ENCODE data around the gene ZNF446. TPM values are rescaled to one million over a fixed set of nuclear protein-coding genes. Genes with fewer than 3 reads are reported as not detected.

ZNF446 gene
- total and polyA plus RNA-seq, 9 donors, result 1.9 to 24.9 (median 18.6) TPM

DNA sequence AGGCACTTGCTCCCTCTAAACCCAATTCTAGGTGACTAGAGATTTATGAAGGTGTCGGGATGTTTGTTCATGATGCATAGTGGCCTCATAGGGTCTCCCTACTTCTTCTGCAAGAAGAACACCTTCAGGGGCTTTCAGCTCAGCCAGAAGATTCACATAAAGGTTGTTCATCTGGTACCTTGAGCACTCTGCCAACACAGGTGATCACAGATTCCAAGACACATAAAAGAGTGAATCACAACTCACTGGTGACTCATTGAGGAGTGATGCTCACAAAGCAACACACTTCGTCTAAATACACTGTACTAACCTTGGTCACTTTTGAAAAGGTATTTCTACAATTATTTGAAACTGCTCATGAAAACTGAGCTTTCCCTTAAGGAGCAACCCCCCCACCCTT is 16.1 kb upstream of the ZNF446 start:
- Histone ChIP-seq H3K27ac (no peak overlapping the region), H3K4me3 (no peak overlapping the region), H3K4me1 (ENCODE audit: insufficient read depth) (no peaks in the 10 kb centered on the region), H3K36me3 (no peaks in the 10 kb centered on the region), H3K27me3 (no peaks in the 10 kb centered on the region), H3K9me3 (no peaks in the 10 kb centered on the region)
- intact Hi-C loops (cut with DNase I), result no loop called here
- TF ChIP-seq EP300 (IDR thresholded peaks at IDR 0.05) (no peak), POLR2A (IDR thresholded peaks at IDR 0.05) (no peak)
- TF ChIP-seq, protein P1, sequence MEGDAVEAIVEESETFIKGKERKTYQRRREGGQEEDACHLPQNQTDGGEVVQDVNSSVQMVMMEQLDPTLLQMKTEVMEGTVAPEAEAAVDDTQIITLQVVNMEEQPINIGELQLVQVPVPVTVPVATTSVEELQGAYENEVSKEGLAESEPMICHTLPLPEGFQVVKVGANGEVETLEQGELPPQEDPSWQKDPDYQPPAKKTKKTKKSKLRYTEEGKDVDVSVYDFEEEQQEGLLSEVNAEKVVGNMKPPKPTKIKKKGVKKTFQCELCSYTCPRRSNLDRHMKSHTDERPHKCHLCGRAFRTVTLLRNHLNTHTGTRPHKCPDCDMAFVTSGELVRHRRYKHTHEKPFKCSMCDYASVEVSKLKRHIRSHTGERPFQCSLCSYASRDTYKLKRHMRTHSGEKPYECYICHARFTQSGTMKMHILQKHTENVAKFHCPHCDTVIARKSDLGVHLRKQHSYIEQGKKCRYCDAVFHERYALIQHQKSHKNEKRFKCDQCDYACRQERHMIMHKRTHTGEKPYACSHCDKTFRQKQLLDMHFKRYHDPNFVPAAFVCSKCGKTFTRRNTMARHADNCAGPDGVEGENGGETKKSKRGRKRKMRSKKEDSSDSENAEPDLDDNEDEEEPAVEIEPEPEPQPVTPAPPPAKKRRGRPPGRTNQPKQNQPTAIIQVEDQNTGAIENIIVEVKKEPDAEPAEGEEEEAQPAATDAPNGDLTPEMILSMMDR (IDR thresholded peaks at IDR 0.05), result no peak
- no peak for DNase-seq
- WGBS, 3 donors, result 85 to 93% (median 93%) methylated on average over 2 of the region's 2 CpGs

DNA sequence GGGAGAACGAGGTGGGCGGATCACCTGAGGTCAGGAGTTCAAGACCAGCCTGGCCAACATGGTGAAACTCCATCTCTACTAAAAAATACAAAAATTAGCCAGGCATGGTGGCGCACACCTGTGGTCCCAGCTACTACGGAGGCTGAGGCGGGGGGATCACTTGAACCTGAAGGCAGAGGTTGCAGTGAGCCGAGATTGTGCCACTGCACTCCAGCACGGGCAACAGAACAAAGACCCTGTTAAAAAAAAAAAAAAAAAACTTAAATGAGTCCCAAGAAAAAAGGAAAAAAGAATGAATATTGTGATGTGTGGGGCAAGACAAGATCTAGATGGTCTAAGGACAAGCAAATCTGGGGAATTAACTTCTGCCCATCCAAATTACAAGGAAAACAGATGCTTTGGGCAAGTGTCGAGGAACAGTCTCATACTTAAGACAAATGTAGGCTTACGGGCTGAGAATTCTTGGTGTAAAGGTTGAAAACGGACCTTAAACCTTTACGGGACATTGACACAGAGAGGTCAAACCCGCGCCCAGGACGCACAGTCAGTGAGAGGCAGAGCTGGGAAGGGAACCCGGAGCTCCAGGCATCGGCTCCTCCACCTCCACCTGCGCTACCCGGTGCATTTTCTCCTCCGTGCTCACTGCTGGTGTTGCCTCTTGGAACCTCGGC is 9.9 kb upstream of the ZNF446 start:
- intact Hi-C loops (cut with DNase I), result no loop called here
- peaks cover 6% of the 10 kb centered on the region for H3K4me1 ChIP-seq (ENCODE audit: insufficient read depth)
- H3K27ac ChIP-seq, result no peak overlapping the region
- WGBS, 3 donors, result 27 to 41% (median 31%) methylated on average over 18 to 20 of the region's 20 CpGs
- no peaks in the 10 kb centered on the region for H3K36me3 ChIP-seq
- no peaks in the 10 kb centered on the region for H3K27me3 ChIP-seq
- no peak for DNase-seq
- H3K9me3 ChIP-seq, result no peaks in the 10 kb centered on the region
- H3K4me3 ChIP-seq, result peak overlapping the region; percentile 62
- TF ChIP-seq, protein P1 (IDR thresholded peaks at IDR 0.05), result no peak
- TF ChIP-seq EP300 (IDR thresholded peaks at IDR 0.05), result no peak
- no peak for TF ChIP-seq POLR2A (IDR thresholded peaks at IDR 0.05)

DNA sequence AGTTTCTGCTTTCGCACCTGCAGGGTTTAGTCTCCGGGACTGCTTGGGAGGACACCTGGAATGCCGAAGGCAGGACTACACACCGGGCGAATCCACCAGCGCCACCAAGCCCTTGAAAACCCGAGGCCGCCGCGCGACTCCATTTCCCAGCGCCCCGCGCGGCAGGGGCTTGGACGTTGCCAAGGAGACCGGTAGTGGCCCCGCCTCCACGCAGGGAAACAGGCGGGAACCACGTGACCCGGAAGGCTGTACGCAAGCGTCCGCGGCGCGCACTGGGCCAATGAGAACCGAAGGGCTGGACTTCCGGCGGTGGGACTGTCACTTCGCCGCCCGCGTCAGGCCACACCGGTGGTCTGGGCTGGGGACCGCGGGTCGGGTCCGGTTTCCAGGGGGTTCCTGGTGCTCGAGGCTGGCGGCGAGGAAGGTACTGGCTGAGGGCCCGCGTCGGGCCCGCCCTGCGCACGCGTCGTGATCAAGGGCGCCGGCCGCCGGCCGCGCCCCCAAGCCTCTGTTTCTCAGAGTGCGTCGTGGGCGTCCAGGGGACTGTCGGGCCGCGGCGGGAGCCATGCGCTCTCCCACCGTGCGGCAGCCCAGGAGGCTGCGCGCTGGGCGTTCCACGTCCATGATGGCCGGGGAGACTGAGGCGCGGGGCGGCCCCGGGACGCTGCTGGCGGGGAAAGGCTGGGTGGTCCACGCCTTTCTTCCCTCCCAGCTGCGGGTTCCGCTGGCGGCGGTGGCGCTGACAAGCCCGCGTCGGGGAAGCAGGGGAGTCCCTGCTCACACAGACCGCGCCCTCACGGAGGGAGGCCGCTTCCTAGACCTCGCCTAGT is 9.2 kb upstream of the ZNF446 start, which contains the start of gene ZNF324:
ZNF324 (plus strand) TSS at position 321 of the 830 bp plus-strand sequence. CDS start 2,106 bp downstream, outside the sequence.
- peak; percentile 97 to 98 (median 98) for DNase-seq
- Histone ChIP-seq H3K27ac (peak within 1 kb of the TSS in 1 of 2 donors; percentile 44), H3K4me1 (ENCODE audit: insufficient read depth) (peaks cover 6% of the 10 kb centered on the region), H3K36me3 (no peaks in the 10 kb centered on the region), H3K4me3 (peak within 1 kb of the TSS; percentile 62), H3K9me3 (no peaks in the 10 kb centered on the region), H3K27me3 (no peaks in the 10 kb centered on the region)
- intact Hi-C loops (cut with DNase I), result no loop called here
- 0 to 1% (median 0%) methylated on average over 52 to 92 of the region's 92 CpGs for WGBS, 3 donors
- TF ChIP-seq POLR2A (IDR thresholded peaks at IDR 0.05) (peak; percentile 42), EP300 (IDR thresholded peaks at IDR 0.05) (no peak)
- TF ChIP-seq, protein P1 (IDR thresholded peaks at IDR 0.05), result no peak

DNA sequence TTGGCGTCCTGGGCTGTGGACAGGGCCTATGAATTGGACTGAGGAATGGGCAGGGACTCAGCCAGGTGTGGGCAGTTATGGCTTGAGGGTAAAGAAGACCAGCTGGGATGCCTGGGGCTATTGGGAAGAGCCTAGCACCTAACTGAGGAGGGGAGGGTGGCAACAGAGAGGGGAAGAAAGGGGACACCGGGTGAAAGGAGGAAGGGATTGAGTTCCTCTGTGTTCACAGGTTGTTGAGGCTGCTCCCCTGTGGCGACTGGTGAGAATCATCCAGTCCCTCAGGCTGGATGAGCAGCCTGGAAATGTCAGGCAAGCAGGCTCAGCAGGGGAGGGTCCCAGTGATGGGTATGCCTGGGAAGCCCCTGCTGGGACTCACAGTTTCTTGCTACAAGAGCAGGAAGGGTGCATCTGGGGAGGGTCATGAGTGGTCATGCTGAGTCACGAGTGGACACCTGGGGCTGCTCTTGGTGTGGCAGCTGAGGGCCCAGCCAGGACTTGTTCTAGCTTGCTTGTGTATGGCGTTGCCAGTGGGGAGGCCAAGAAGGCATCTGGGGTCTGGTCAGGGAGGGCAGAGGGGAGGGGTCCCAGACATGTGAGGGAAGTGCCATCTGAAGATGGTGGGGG is 7.8 kb upstream of the ZNF446 start:
- H3K9me3 ChIP-seq, result no peaks in the 10 kb centered on the region
- H3K4me1 ChIP-seq (ENCODE audit: insufficient read depth), result peaks cover 6% of the 10 kb centered on the region
- DNase-seq, result no peak
- no peaks in the 10 kb centered on the region for H3K27me3 ChIP-seq
- WGBS, 3 donors, result 46 to 59% (median 49%) methylated on average over 5 of the region's 5 CpGs
- TF ChIP-seq, protein P1 (IDR thresholded peaks at IDR 0.05), result no peak
- TF ChIP-seq POLR2A (IDR thresholded peaks at IDR 0.05) (no peak), EP300 (IDR thresholded peaks at IDR 0.05) (no peak)
- no peak overlapping the region for H3K4me3 ChIP-seq
- no peak overlapping the region for H3K27ac ChIP-seq
- intact Hi-C loops (cut with DNase I), result no loop called here
- H3K36me3 ChIP-seq, result no peaks in the 10 kb centered on the region
